CD4-positive, alpha-beta T cell treated with Interleukin-15 for 4 hours (primary cell): ENCODE results near the gene PARP11.

Experiments
- DNase-seq: peaks from one replicate; pipeline ENCODE4 v3.0.0-alpha.2; 2020; ENCODE audit warnings: low spot score

PARP11 gene

GRCh38 chr12:3821441-3821840 is 51.8 kb downstream of the PARP11 start:
- DNase-seq = no peak

- no peak for DNase-seq
Observed at GRCh38 chr12:3820122-3820521, 53.1 kb downstream of the PARP11 start.

- no peak for DNase-seq
Observed at GRCh38 chr12:3816266-3816665, 56.9 kb downstream of the PARP11 start.

GRCh38 chr12:3815094-3815766 is 58.0 kb downstream of the PARP11 start:
- no peak for DNase-seq

GRCh38 chr12:3810540-3810939 is 62.7 kb downstream of the PARP11 start:
- DNase-seq = no peak

- no peak for DNase-seq
Observed at GRCh38 chr12:3810016-3810370, 63.2 kb downstream of the PARP11 start.

GRCh38 chr12:3809357-3810015 is 63.7 kb downstream of the PARP11 start:
- DNase-seq = no peak

GRCh38 chr12:3805077-3805476 is 68.1 kb downstream of the PARP11 start:
- DNase-seq = no peak

GRCh38 chr12:3803865-3804472 is 69.2 kb downstream of the PARP11 start:
- peak; percentile 69 for DNase-seq

- no peak for DNase-seq
Observed at GRCh38 chr12:3802721-3803120, 70.5 kb downstream of the PARP11 start.

GRCh38 chr12:3797531-3798048 is 75.6 kb downstream of the PARP11 start:
- no peak for DNase-seq

GRCh38 chr12:3795492-3796133 is 77.6 kb downstream of the PARP11 start:
- DNase-seq = no peak

GRCh38 chr12:3795066-3795465 is 78.1 kb downstream of the PARP11 start:
- no peak for DNase-seq

- DNase-seq = no peak
Observed at GRCh38 chr12:3792623-3793288, 80.4 kb downstream of the PARP11 start.

GRCh38 chr12:3791256-3791874 is 81.8 kb downstream of the PARP11 start:
- DNase-seq = no peak

- no peak for DNase-seq
Observed at GRCh38 chr12:3790642-3791041, 82.6 kb downstream of the PARP11 start.

GRCh38 chr12:3789838-3790237 is 83.4 kb downstream of the PARP11 start:
- DNase-seq = no peak

- DNase-seq = peak; percentile 36
Observed at GRCh38 chr12:3777206-3777809, 95.9 kb downstream of the PARP11 start.

- no peak for DNase-seq
Observed at GRCh38 chr12:3775385-3776035, 97.7 kb downstream of the PARP11 start.

- DNase-seq = no peak
Observed at GRCh38 chr12:3772380-3772779, 100.8 kb downstream of the PARP11 start.

- DNase-seq = no peak
Observed at GRCh38 chr12:3771853-3772252, 101.3 kb downstream of the PARP11 start.
